CD4-positive, alpha-beta T cell treated with Interleukin-15 for 1 hour (primary cell): ENCODE results near the gene GALNT18.

Source experiments
- DNase-seq: peaks from one replicate; pipeline ENCODE4 v3.0.0-alpha.2; 2020

GALNT18 gene

DNA sequence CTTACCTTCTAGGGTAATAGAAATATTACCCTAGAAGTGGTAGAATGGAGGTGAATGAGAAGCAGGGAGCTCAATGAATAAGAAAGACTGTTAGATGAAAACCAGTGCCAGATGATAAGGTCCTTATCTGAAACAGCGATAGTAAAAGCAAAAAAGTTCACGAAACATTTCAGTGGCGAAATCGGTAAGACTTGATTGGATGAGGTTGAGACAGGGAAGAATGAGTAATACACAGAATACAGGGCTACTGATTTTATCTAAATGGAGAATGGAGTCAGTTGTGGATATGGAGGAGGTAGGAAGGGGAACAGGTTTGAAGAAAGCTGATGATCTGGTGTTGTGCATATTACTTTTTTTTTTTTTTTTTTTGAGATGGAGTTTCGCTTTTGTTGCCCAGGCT, 96.5 kb downstream of the GALNT18 start:
- DNase-seq = no peak

GRCh38 chr11:11524436-11525061, 97.3 kb downstream of the GALNT18 start:
- DNase-seq = no peak

GRCh38 chr11:11522591-11522990, 99.2 kb downstream of the GALNT18 start:
- DNase-seq = no peak

- DNase-seq = no peak
Observed at GRCh38 chr11:11521306-11522002, 100.4 kb downstream of the GALNT18 start.

- DNase-seq = no peak
Observed at GRCh38 chr11:11520231-11521015, 101.4 kb downstream of the GALNT18 start.

DNA sequence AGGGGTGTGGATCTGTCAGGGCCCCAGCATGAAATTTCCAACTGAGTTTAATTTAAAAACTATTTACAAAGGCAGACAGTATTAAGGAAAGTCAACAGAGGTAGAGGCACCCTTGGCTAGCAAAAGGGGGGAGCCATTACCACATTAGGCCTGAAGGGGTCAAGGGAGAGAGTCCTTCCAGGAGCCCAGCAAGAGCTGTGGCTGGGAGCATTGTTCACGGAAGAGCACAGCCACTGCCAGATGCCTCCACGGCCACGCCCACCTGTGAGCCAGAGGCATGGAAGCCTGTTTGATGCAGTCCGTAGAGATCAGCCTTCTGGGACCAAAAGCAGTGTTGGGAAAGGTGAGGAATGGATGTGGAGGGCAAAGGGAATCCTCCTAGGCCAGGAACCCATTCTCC, 102.6 kb downstream of the GALNT18 start:
- no peak for DNase-seq

- no peak for DNase-seq
Observed at GRCh38 chr11:11514246-11514645, 107.6 kb downstream of the GALNT18 start.

DNA sequence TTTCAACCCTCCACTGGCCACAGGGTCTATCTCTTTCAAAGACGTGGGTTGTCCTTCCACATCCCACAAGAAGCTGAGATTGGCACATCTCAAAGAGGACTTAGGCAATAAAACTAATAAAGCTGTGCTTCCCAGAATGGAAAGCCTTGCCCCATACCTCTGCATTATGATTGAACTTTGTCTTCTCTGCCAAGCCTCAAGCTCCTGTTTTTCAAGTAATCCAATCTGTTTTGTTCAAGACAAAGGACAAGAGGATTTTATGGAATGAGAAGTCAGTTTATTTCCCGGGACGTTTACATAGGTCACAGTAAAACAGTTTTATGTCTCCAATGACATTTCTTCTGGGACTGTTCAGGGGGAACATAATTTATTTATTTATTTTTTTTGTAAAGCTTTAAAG, 108.4 kb downstream of the GALNT18 start:
- no peak for DNase-seq

- no peak for DNase-seq
Observed at GRCh38 chr11:11512929-11513328, 108.9 kb downstream of the GALNT18 start.

- no peak for DNase-seq
Observed at GRCh38 chr11:11512502-11512901, 109.3 kb downstream of the GALNT18 start.

- DNase-seq = no peak
Observed at GRCh38 chr11:11512090-11512489, 109.7 kb downstream of the GALNT18 start.

DNA sequence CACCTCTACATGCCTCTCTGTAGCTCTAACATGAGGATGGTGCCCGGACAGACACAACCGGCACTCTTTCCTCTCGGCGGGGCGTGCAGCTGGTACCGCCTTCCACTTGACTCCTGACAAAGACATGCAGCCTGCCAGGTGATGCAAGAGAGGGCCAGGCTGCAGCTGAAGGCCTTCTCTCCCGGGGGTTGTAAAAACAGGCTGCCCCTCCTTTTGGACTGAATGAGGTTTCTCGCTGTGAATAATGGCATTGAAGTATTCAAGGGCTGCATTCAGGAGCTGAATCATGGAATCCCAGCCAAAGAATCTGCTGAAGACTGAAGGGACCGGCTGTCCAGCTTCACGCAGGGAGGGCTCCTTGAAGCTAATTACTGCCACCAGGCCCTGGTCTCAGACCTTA, 110.9 kb downstream of the GALNT18 start:
- DNase-seq = no peak

DNA sequence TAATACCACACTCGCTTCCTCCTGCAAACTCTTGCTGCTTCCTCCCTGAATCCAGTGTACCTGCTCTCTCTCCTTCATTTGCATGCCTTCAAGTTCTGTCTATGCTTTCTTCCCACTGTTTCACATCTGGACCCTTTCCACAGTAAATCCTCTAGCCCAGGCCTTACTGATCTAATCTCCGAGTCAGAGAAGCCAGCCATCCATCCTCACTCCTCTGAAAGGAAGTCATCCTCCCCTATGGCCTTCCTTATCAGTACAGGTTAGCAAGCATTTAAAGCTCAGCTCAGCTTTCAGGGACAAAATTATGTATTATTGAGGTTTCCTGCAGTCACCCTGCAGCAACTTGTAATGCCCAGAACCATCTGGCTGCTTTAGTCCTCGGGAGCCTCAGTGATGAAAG, 116.1 kb downstream of the GALNT18 start:
- no peak for DNase-seq

DNA sequence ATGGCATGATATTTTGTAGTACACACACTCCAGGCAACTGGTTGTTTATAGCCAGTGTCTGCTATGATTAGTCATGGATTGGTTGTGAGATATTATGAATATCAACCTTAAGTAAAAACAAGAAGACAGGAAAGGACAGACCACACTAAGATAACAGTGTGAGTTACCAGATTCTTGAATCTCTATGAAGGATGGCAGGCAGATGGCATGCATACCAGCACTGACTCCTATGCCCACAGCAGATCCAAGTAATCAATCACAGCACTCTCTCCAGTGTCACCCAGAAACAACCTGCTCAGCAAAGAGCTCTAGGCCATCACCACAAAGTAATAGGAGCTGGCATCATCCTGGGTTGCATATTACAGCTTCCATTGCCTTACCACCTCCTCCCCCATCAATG, 116.6 kb downstream of the GALNT18 start:
- no peak for DNase-seq

DNA sequence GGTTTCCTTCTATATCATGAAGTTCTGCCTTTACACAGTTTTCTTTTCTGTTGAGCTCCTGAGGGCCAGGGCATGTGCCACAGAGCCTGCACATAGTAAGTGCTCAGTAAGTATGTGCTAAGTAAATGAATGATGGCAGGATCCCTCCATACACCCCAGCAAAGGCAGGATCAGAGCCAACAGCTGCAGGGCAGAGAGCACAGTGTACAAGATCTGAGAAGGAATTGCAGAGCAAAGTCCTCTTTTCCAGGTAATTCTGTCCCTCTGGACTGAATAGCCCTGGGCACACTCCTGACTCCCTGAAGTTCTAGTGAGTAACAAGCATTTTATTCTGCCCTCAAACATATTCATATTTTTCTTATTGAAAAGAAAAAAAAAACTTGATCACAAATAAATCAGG, 117.7 kb downstream of the GALNT18 start:
- no peak for DNase-seq

DNA sequence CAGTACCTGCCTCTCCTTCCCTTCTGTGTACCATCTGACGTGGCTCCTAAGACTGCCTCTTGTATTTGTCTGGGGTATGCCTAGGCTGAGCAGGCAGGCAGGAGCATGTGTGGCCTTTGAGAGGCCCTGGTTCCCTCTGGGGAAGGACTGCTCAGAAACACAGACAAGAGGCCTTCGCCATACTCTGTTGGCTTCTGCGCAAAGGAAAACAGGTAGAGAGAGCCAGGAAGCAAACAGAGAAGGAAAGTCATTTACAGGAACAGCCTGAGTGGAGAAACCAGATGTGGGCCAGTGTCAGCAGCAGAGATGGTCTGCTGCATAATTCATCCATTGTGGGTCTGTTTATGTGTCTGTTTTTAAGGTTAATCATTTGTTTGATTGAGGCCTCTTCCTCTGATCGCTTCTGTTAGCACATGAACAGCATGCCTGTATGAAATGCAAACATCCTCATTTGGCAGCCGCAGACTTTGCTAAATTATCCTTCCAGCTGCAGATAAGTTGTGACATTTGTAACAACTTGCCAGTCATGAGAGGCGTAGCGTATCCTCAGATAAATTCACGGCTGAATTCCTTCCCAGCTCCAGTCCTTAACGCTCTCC, 119.4 kb downstream of the GALNT18 start:
- DNase-seq = no peak

DNA sequence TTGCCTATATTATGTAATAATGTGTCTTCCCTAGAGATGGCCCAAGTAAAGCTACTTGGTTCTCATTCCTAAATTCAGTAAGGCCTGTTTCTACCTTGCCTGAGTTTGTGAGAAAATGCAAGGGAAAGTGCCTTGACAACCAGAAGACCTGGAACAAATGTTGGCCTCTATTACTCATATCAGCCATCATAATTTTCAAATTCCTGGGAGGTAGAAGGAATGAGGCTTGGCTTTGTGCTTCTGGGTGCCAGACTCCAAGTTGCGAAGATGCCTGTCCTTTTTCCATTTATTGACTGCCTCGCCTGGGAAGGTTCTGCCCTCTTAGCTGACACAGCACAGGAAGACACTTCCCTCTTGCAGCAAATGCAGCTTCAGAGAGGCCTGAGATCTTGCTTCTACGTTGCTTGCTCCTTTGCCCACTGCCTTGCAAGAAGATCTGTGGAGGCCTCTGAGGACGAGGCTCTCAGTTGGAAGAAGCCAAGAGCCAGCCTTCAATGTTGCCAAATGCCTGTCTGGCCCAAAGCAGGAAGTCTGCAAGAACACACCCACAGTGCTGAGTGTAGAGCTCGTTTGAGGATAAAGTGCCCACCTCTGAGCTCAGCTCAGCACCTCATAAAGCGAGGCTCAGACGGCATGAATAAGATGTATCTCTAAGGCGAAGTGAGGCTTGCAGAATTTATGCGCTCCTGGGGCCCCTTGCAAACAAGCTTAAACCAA, 120.1 kb downstream of the GALNT18 start:
- no peak for DNase-seq

GRCh38 chr11:11500744-11501487, 120.9 kb downstream of the GALNT18 start:
- no peak for DNase-seq

DNA sequence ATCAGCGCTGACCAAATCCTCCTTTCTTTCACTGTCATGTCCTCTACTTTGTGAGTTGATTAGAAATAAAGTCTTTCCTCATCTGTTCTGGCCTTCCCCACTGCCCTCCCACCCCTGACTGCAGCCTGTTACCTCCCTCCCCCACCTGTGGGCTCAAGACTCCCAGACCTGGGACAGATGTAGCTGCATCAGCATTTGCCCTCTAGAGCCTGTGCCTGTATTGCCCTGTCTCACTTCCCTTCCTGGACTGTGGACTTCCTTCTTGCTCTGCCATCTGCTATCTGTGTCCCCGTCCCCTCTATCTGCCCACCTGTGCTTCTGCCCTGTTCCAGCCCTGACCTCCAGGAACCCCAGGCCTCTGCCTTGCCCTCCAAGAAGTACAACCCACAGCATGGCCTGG, 122.5 kb downstream of the GALNT18 start:
- no peak for DNase-seq

GRCh38 chr11:11498195-11498594, 123.6 kb downstream of the GALNT18 start:
- DNase-seq = no peak

- DNase-seq = no peak
Observed at GRCh38 chr11:11496879-11497278, 124.9 kb downstream of the GALNT18 start.

- no peak for DNase-seq
Observed at GRCh38 chr11:11494348-11494747, 127.5 kb downstream of the GALNT18 start.
